ENCODE data around the gene OSBPL2.

Gene OSBPL2

GRCh38 chr20:62236766-62237513 is 1.4 kb upstream of the OSBPL2 start (continued):
- TF ChIP-seq ZNF16 (tag by site-specific recombination; IDR thresholded peaks at IDR 0.05; ENCODE audit: low read depth) (no peak), ZNF707 (tag by site-specific recombination; IDR thresholded peaks at IDR 0.05) (no peak)

GRCh38 chr20:62237514-62237800 is 864 bp upstream of the OSBPL2 start:
- no peak overlapping the region for H3K27ac ChIP-seq (ENCODE audit: extremely low read depth, low read depth, low read length)
- TF ChIP-seq ZNF114 (tag by site-specific recombination; IDR thresholded peaks at IDR 0.05), result no peak
- no peak for TF ChIP-seq ZBTB8A (tag by site-specific recombination; IDR thresholded peaks at IDR 0.05)
- TF ChIP-seq, protein P1, sequence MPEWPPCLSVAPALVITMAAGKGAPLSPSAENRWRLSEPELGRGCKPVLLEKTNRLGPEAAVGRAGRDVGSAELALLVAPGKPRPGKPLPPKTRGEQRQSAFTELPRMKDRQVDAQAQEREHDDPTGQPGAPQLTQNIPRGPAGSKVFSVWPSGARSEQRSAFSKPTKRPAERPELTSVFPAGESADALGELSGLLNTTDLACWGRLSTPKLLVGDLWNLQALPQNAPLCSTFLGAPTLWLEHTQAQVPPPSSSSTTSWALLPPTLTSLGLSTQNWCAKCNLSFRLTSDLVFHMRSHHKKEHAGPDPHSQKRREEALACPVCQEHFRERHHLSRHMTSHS (tag by site-specific recombination; IDR thresholded peaks at IDR 0.05), result no peak
- TF ChIP-seq, protein P2, sequence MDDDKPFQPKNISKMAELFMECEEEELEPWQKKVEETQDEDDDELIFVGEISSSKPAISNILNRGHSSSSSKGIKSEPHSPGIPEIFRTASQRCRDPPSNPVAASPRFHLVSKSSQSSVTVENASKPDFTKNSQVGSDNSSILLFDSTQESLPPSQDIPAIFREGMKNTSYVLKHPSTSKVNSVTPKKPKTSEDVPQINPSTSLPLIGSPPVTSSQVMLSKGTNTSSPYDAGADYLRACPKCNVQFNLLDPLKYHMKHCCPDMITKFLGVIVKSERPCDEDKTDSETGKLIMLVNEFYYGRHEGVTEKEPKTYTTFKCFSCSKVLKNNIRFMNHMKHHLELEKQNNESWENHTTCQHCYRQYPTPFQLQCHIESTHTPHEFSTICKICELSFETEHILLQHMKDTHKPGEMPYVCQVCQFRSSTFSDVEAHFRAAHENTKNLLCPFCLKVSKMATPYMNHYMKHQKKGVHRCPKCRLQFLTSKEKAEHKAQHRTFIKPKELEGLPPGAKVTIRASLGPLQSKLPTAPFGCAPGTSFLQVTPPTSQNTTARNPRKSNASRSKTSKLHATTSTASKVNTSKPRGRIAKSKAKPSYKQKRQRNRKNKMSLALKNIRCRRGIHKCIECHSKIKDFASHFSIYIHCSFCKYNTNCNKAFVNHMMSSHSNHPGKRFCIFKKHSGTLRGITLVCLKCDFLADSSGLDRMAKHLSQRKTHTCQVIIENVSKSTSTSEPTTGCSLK (tag by site-specific recombination; IDR thresholded peaks at IDR 0.05), result no peak
- TF ChIP-seq ZNF423 (tag by site-specific recombination; IDR thresholded peaks at IDR 0.05), result no peak
- no peak for TF ChIP-seq ZSCAN30 (tag by site-specific recombination; IDR thresholded peaks at IDR 0.05)
- TF ChIP-seq ZSCAN16 (tag by site-specific recombination; IDR thresholded peaks at IDR 0.05), result no peak
- TF ChIP-seq, protein P3, sequence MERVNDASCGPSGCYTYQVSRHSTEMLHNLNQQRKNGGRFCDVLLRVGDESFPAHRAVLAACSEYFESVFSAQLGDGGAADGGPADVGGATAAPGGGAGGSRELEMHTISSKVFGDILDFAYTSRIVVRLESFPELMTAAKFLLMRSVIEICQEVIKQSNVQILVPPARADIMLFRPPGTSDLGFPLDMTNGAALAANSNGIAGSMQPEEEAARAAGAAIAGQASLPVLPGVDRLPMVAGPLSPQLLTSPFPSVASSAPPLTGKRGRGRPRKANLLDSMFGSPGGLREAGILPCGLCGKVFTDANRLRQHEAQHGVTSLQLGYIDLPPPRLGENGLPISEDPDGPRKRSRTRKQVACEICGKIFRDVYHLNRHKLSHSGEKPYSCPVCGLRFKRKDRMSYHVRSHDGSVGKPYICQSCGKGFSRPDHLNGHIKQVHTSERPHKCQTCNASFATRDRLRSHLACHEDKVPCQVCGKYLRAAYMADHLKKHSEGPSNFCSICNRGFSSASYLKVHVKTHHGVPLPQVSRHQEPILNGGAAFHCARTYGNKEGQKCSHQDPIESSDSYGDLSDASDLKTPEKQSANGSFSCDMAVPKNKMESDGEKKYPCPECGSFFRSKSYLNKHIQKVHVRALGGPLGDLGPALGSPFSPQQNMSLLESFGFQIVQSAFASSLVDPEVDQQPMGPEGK (tag by site-specific recombination; IDR thresholded peaks at IDR 0.05), result no peak
- TF ChIP-seq ZNF792 (tag by site-specific recombination; IDR thresholded peaks at IDR 0.05), result no peak
- no peak for TF ChIP-seq ZNF274 (IDR thresholded peaks at IDR 0.05; ENCODE audit: low read length)
- TF ChIP-seq ZNF274 (tag by site-specific recombination; IDR thresholded peaks at IDR 0.05; ENCODE audit: borderline replicate concordance), result no peak
- no peak for TF ChIP-seq ZNF449 (tag by site-specific recombination; IDR thresholded peaks at IDR 0.05)
- H3K4me3 ChIP-seq (ENCODE audit: low read depth, low read length), result no peak overlapping the region
- ChIA-PET CTCF (interaction anchor here (1.2 kb wide), 1 partner anchor 65 kb away, joined by 3 read pairs; no protein-coding TSS in a partner anchor), POLR2A (no interaction called here)
- peaks cover 0 to 24% of the 10 kb centered on the region in 2 experiments; a peak in 1 of 3 replicates for H3K36me3 ChIP-seq (ENCODE audit: control insufficient read depth in 2 of 2, insufficient read depth in 1 of 2, low read length in 2 of 2)
- H3K4me1 ChIP-seq (ENCODE audit: control insufficient read depth, insufficient read depth, low read length), result peaks cover 6% of the 10 kb centered on the region; the same call in 1 of the 2 replicates
- no peaks in the 10 kb centered on the region for H3K9me3 ChIP-seq (ENCODE audit: control insufficient read depth, insufficient read depth, low read depth, low read length)

DNA sequence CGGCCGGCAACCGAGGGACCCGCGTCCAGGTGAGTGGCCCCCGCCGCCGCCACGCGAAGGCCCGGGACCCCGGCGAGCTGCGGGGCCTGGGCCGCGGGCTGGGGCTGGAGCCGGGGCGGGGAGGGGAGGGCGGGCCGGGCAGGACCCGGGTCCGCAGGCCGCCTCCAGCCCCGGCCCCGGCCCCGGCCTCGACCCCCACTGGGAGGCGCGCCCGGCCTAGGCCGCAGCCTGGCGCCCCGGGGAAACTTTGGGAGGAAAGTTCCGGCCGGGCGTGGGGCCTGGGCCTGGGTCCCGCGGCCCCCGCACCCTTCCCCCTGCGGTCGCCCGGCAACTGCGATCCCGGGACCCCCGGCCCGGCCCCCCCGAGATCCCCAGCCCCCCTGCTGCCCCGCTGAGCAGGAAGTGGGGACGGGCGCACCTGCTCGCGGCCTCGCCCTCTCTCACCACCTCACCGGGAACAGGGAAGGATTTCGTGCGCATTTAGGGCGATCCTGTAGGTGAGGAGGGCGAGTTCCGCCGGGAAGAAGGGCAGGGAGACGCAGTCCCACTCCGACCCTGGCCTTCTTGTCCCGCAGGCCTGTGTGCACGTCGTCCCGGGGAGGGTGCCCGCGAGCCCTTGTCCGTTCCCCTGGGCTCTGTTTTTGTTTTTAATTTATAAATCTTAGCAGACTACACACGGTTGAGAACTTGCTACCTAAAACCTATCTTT is 402 bp downstream of the OSBPL2 start:
- CTCF ChIA-PET, result no interaction called here
- POLR2A ChIA-PET, result no interaction called here
- Histone ChIP-seq H3K9me3 (ENCODE audit: control insufficient read depth, insufficient read depth, low read depth, low read length) (no peaks in the 10 kb centered on the region), H3K4me1 (ENCODE audit: control insufficient read depth, insufficient read depth, low read length) (peaks cover 6% of the 10 kb centered on the region; the same call in 1 of the 2 replicates), H3K27ac (ENCODE audit: extremely low read depth, low read depth, low read length) (peak overlapping the region; percentile 37; the same call in 1 of the 2 replicates), H3K4me3 (ENCODE audit: low read depth, low read length) (peak overlapping the region; percentile 76), H3K36me3 (ENCODE audit: control insufficient read depth in 2 of 2, insufficient read depth in 1 of 2, low read length in 2 of 2) (peaks cover 0 to 32% of the 10 kb centered on the region in 2 experiments; a peak in 1 of 3 replicates)
- no peak for TF ChIP-seq REPIN1 (tag by site-specific recombination; IDR thresholded peaks at IDR 0.05; ENCODE audit: low read depth)
- 0 out of 2 replicates have a peak, but pooled peaks have one; percentile 29 for TF ChIP-seq KLF17 (tag by site-specific recombination; IDR thresholded peaks at IDR 0.05)
- TF ChIP-seq, protein P4, sequence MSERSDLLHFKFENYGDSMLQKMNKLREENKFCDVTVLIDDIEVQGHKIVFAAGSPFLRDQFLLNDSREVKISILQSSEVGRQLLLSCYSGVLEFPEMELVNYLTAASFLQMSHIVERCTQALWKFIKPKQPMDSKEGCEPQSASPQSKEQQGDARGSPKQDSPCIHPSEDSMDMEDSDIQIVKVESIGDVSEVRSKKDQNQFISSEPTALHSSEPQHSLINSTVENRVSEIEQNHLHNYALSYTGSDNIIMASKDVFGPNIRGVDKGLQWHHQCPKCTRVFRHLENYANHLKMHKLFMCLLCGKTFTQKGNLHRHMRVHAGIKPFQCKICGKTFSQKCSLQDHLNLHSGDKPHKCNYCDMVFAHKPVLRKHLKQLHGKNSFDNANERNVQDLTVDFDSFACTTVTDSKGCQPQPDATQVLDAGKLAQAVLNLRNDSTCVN (tag by site-specific recombination; optimal IDR thresholded peaks at IDR 0.05), result peak; percentile 59
- 0 out of 2 replicates have a peak, but pooled peaks have one; percentile 7 for TF ChIP-seq ZIC2 (tag by site-specific recombination; IDR thresholded peaks at IDR 0.05)
- peak; percentile 26; the same call in 1 of the 2 replicates for TF ChIP-seq SP2 (tag by site-specific recombination; IDR thresholded peaks at IDR 0.05)
- no peak for TF ChIP-seq KLF7 (tag by site-specific recombination; IDR thresholded peaks at IDR 0.05; ENCODE audit: borderline replicate concordance)
- TF ChIP-seq GLIS2 (tag by site-specific recombination; IDR thresholded peaks at IDR 0.05), result peak; percentile 58

Data from HEK293 (cell line).